ENCODE results near the gene TREML4.

- TF ChIP-seq, protein P1, sequence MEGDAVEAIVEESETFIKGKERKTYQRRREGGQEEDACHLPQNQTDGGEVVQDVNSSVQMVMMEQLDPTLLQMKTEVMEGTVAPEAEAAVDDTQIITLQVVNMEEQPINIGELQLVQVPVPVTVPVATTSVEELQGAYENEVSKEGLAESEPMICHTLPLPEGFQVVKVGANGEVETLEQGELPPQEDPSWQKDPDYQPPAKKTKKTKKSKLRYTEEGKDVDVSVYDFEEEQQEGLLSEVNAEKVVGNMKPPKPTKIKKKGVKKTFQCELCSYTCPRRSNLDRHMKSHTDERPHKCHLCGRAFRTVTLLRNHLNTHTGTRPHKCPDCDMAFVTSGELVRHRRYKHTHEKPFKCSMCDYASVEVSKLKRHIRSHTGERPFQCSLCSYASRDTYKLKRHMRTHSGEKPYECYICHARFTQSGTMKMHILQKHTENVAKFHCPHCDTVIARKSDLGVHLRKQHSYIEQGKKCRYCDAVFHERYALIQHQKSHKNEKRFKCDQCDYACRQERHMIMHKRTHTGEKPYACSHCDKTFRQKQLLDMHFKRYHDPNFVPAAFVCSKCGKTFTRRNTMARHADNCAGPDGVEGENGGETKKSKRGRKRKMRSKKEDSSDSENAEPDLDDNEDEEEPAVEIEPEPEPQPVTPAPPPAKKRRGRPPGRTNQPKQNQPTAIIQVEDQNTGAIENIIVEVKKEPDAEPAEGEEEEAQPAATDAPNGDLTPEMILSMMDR (IDR thresholded peaks at IDR 0.05) = no peak
- no peak for TF ChIP-seq POLR2A (IDR thresholded peaks at IDR 0.05)
Measured at GRCh38 chr6:41193884-41194283, 34.3 kb upstream of the TREML4 start.
